Esophagus muscularis mucosa (tissue), 4 donors: ENCODE results near the gene LCE3E.

Experiments used
- EP300 ChIP-seq: sonication (generic); formaldehyde crosslinking; IDR thresholded peaks from one replicate; pipeline ENCODE4 v1.6.1; 2017; ENCODE audit warnings: antibody characterized with exemption
- POLR2AphosphoS5 ChIP-seq, 2 donors: sonication (generic); formaldehyde crosslinking; IDR thresholded peaks; one replicate each; pipeline ENCODE4 v1.6.1; 2017; ENCODE audit warnings: antibody characterized with exemption in 2 of 2
- TF ChIP-seq, protein P1 (sequence below), 3 experiments: fragments of 200-600 bp in 2 of 3; fragments of 450-650 bp in 1 of 3; sonication (generic) in 2 of 3; IDR thresholded peaks; one replicate each; pipeline ENCODE4 v1.5.1; 2017 to 2019; ENCODE audit warnings: antibody characterized with exemption in 3 of 3, mild to moderate bottlenecking in 2 of 3, moderate library complexity in 1 of 3

- TF ChIP-seq EP300 = no peak
- TF ChIP-seq, protein P1, sequence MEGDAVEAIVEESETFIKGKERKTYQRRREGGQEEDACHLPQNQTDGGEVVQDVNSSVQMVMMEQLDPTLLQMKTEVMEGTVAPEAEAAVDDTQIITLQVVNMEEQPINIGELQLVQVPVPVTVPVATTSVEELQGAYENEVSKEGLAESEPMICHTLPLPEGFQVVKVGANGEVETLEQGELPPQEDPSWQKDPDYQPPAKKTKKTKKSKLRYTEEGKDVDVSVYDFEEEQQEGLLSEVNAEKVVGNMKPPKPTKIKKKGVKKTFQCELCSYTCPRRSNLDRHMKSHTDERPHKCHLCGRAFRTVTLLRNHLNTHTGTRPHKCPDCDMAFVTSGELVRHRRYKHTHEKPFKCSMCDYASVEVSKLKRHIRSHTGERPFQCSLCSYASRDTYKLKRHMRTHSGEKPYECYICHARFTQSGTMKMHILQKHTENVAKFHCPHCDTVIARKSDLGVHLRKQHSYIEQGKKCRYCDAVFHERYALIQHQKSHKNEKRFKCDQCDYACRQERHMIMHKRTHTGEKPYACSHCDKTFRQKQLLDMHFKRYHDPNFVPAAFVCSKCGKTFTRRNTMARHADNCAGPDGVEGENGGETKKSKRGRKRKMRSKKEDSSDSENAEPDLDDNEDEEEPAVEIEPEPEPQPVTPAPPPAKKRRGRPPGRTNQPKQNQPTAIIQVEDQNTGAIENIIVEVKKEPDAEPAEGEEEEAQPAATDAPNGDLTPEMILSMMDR (IDR thresholded peaks at IDR 0.05) = no peak
- no peak for TF ChIP-seq POLR2AphosphoS5 (IDR thresholded peaks at IDR 0.05)
Measured at GRCh38 chr1:152525080-152525641, 41.4 kb downstream of the LCE3E start.
